ENCODE measurements around the gene NHSL2.

DNA sequence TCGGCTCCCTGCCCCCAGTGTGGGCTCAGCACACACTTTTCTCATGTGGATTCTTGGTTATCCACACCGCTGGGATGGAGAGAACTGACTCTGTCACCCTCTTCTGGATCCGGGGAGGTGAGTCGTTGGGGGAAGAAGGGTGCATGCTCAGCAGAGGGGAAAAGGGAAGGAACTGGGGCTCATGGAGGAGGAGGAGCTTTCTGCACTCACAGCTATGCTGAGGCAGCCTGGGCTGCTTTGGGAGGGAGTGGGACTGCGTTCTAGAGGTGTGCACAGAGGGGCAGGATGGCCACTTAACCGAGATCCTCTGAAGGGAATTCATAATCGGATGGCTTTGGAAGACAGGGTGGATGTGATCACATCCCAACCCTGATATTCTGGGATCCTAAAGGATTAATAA lies 169.5 kb downstream of the NHSL2 start:
- no peak for TF ChIP-seq POLR2A (IDR thresholded peaks at IDR 0.05)
- TF ChIP-seq, protein P1, sequence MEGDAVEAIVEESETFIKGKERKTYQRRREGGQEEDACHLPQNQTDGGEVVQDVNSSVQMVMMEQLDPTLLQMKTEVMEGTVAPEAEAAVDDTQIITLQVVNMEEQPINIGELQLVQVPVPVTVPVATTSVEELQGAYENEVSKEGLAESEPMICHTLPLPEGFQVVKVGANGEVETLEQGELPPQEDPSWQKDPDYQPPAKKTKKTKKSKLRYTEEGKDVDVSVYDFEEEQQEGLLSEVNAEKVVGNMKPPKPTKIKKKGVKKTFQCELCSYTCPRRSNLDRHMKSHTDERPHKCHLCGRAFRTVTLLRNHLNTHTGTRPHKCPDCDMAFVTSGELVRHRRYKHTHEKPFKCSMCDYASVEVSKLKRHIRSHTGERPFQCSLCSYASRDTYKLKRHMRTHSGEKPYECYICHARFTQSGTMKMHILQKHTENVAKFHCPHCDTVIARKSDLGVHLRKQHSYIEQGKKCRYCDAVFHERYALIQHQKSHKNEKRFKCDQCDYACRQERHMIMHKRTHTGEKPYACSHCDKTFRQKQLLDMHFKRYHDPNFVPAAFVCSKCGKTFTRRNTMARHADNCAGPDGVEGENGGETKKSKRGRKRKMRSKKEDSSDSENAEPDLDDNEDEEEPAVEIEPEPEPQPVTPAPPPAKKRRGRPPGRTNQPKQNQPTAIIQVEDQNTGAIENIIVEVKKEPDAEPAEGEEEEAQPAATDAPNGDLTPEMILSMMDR (IDR thresholded peaks at IDR 0.05), result no peak
- no peak for TF ChIP-seq EP300 (IDR thresholded peaks at IDR 0.05)
- TF ChIP-seq POLR2AphosphoS5 (IDR thresholded peaks at IDR 0.05), result no peak
